IMR-90 (cell line): ENCODE results near the gene FMO4. TPM values are rescaled to one million over a fixed set of nuclear protein-coding genes. Genes with fewer than 3 reads are reported as not detected.

ENCODE experiments used
- ATAC-seq: fragments of 200-7000 bp; cut with Tn5 transposase; 2 replicates; pipeline ENCODE4 v1.9.1; 2020; ENCODE audit warnings: low read depth, mild to moderate bottlenecking, moderate library complexity
- BruUV-seq: library from RNA; stranded (reverse); fragments of 400-500 nt; replicated peaks from 2 replicates; lab custom pipeline; 2021; lab: Mats Ljungman, UMichigan
- CTCF ChIA-PET: fragments of 300-600 bp; formaldehyde crosslinking; extraction: SDS; loops from one replicate; lab custom pipeline; 2021; ENCODE audit warnings: antibody characterized with exemption; lab: Yijun Ruan, JAX
- POLR2A ChIA-PET: fragments of 300-600 bp; sonication (Branson Sonifier 250); formaldehyde crosslinking; loops from one replicate; lab custom pipeline; 2022; ENCODE audit warnings: antibody characterized with exemption; ENCODE audit not compliant: unreplicated experiment; lab: Charles Lee
- DNase-seq: peaks from one replicate; pipeline ENCODE4 v3.0.0; 2013
- H2AFZ ChIP-seq: replicated peaks from 2 replicates; pipeline ENCODE3; 2013; ENCODE audit warnings: low read length, mild to moderate bottlenecking; ENCODE audit not compliant: poor library complexity
- H2AK5ac ChIP-seq: 2 replicates; pipeline ENCODE4 v1.6.1; 2013; ENCODE audit warnings: low read depth, low read length, inconsistent platforms
- H2AK9ac ChIP-seq: replicated peaks from 2 replicates; pipeline ENCODE3; 2013; ENCODE audit warnings: mild to moderate bottlenecking, low read depth, low read length, moderate library complexity; ENCODE audit not compliant: poor library complexity
- H2BK120ac ChIP-seq: 2 replicates; pipeline ENCODE4 v1.6.1; 2013; ENCODE audit warnings: low read depth, low read length, inconsistent platforms
- H2BK15ac ChIP-seq: 3 replicates; pipeline ENCODE4 v1.6.1; 2013; ENCODE audit warnings: low read depth, low read length, inconsistent platforms
- H2BK20ac ChIP-seq: 2 replicates; pipeline ENCODE4 v1.6.1; 2013; ENCODE audit warnings: low read depth, mild to moderate bottlenecking, inconsistent platforms, low read length, moderate library complexity
- H2BK5ac ChIP-seq: 2 replicates; pipeline ENCODE4 v1.6.1; 2013; ENCODE audit warnings: mild to moderate bottlenecking, low read depth, low read length, inconsistent platforms; ENCODE audit not compliant: poor library complexity, severe bottlenecking
- H3K14ac ChIP-seq: replicated peaks from 2 replicates; pipeline ENCODE4 v1.6.1; 2013; ENCODE audit warnings: low read depth, low read length, inconsistent platforms
- H3K18ac ChIP-seq: 2 replicates; pipeline ENCODE4 v1.6.1; 2013; ENCODE audit warnings: low read depth, low read length, control low read depth
- H3K23ac ChIP-seq: 2 replicates; pipeline ENCODE4 v1.6.1; 2013; ENCODE audit warnings: low read depth, low read length, inconsistent platforms
- H3K27ac ChIP-seq: 2 replicates; pipeline ENCODE4 v1.5.1; 2013; ENCODE audit warnings: mild to moderate bottlenecking, control low read depth, low read length; ENCODE audit not compliant: insufficient read depth
- H3K27me3 ChIP-seq: 2 replicates; pipeline ENCODE4 v1.6.1; 2013; ENCODE audit warnings: low read length; ENCODE audit not compliant: control insufficient read depth, insufficient read depth
- H3K36me3 ChIP-seq: 2 replicates; pipeline ENCODE4 v1.6.1; 2013; ENCODE audit warnings: low read length, mixed read lengths; ENCODE audit not compliant: control insufficient read depth, insufficient read depth
- H3K4ac ChIP-seq: 2 replicates; pipeline ENCODE4 v1.6.1; 2013; ENCODE audit warnings: low read depth, low read length, inconsistent platforms
- H3K4me1 ChIP-seq: 2 replicates; pipeline ENCODE4 v1.6.1; 2013; ENCODE audit warnings: low read length, mixed read lengths; ENCODE audit not compliant: control insufficient read depth, insufficient read depth
- H3K4me2 ChIP-seq: 2 replicates; pipeline ENCODE4 v1.6.1; 2013; ENCODE audit warnings: low read depth, mild to moderate bottlenecking, control low read depth, low read length, moderate library complexity
- H3K4me3 ChIP-seq: 2 replicates; pipeline ENCODE4 v1.5.1; 2013; ENCODE audit warnings: low read depth, mild to moderate bottlenecking, control low read depth, low read length, moderate library complexity; ENCODE audit not compliant: insufficient read depth
- H3K56ac ChIP-seq: 2 replicates; pipeline ENCODE4 v1.6.1; 2013; ENCODE audit warnings: low read length, inconsistent platforms; ENCODE audit not compliant: insufficient read depth; ENCODE audit errors: extremely low read depth
- H3K79me1 ChIP-seq, 2 experiments: 2 replicates each; pipeline ENCODE4 v1.6.1; 2013; ENCODE audit warnings: low read length in 2 of 2, inconsistent platforms in 1 of 2, low read depth in 1 of 2
- H3K9ac ChIP-seq: 2 replicates; pipeline ENCODE4 v1.6.1; 2013; ENCODE audit warnings: low read depth, low read length, control low read depth
- H3K9me1 ChIP-seq: 2 replicates; pipeline ENCODE4 v1.6.1; 2013; ENCODE audit warnings: low read length, inconsistent platforms; ENCODE audit not compliant: insufficient read depth
- H3K9me3 ChIP-seq: 2 replicates; pipeline ENCODE4 v1.6.1; 2013; ENCODE audit warnings: low read length; ENCODE audit not compliant: control insufficient read depth, insufficient read depth
- H4K20me1 ChIP-seq: 2 replicates; pipeline ENCODE4 v1.6.1; 2013; ENCODE audit warnings: low read length, inconsistent platforms; ENCODE audit not compliant: insufficient read depth
- H4K5ac ChIP-seq: 2 replicates; pipeline ENCODE4 v1.6.1; 2013; ENCODE audit warnings: mild to moderate bottlenecking, low read depth, low read length, control low read depth
- H4K8ac ChIP-seq, 2 experiments: 2 replicates each; pipeline ENCODE4 v1.6.1; 2013; ENCODE audit warnings: low read depth in 2 of 2, low read length in 2 of 2, control low read depth in 1 of 2, inconsistent platforms in 1 of 2
- H4K91ac ChIP-seq: 2 replicates; pipeline ENCODE4 v1.6.1; 2013; ENCODE audit warnings: low read depth, low read length, inconsistent platforms; ENCODE audit not compliant: insufficient read depth
- FOS ChIP-seq: fragments of 150-350 bp; IDR thresholded peaks from 2 replicates; pipeline ENCODE4 v1.6.1; 2016; ENCODE audit warnings: low read depth, low read length
- MAFK ChIP-seq: IDR thresholded peaks from 2 replicates; pipeline ENCODE4 v1.6.1; 2012; ENCODE audit warnings: low read depth, low read length, improper control_type of control experiment
- RAD21 ChIP-seq: IDR thresholded peaks from 2 replicates; pipeline ENCODE4 v1.6.1; 2012; ENCODE audit warnings: low read length, improper control_type of control experiment
- RFX5 ChIP-seq: IDR thresholded peaks from 2 replicates; pipeline ENCODE4 v1.8.0; 2012; ENCODE audit warnings: low read depth, mild to moderate bottlenecking, low read length, moderate library complexity
- SMC3 ChIP-seq: fragments of 150-350 bp; IDR thresholded peaks from 2 replicates; pipeline ENCODE4 v1.6.1; 2016; ENCODE audit warnings: low read depth, mild to moderate bottlenecking, antibody characterized with exemption, low read length, moderate library complexity
- WGBS, 2 experiments: methylation state at CpG; one replicate each; pipeline versions ENCODE4 v1.1.5 to v1.1.7; 2013; ENCODE audit warnings: missing lambda C conversion rate in 2 of 2; ENCODE audit not compliant: insufficient read length in 1 of 2; ENCODE audit errors: extremely low coverage in 2 of 2; 5-methylcytosine and 5-hydroxymethylcytosine counted together
- dilution Hi-C: fragments of 300-500 bp; cut with HindIII; formaldehyde crosslinking; loops from one replicate; pipeline ENCODE4 v1.14.3; 2018; ENCODE audit warnings: low sequenced_read_pairs; ENCODE audit not compliant: unreplicated experiment
- in situ Hi-C: fragments of 300-500 bp; cut with MboI; formaldehyde crosslinking; loops from 3 replicates; pipeline ENCODE4 v1.14.3; 2019; ENCODE audit warnings: low sequenced_read_pairs, inconsistent platforms, mixed read lengths
- intact Hi-C: fragments of 100-400 bp; cut with micrococcal nuclease; formaldehyde crosslinking; loops from 2 replicates; pipeline ENCODE4 v1.10.0; 2022
- polyA plus RNA-seq, 3 experiments: library from polyadenylated mRNA; depleted of rRNA; stranded (reverse); fragments of >200 nt; gene quantifications; 2 replicates each; pipeline ENCODE4 v1.2.3, GENCODE V29; 2012; ENCODE audit warnings: low replicate concordance in 1 of 3
- total RNA-seq: library from RNA; depleted of rRNA; stranded (reverse); fragments of >200 nt; gene quantifications from 2 replicates; pipeline ENCODE4 v1.2.3, GENCODE V29; 2012
- TF ChIP-seq, protein P1 (sequence below): fragments of 150-350 bp; IDR thresholded peaks from 2 replicates; pipeline ENCODE4 v1.6.1; 2017; ENCODE audit warnings: mild to moderate bottlenecking, antibody characterized with exemption, low read length, low read depth
- TF ChIP-seq, protein P2 (sequence below): fragments of 150-350 bp; IDR thresholded peaks from 2 replicates; pipeline ENCODE4 v1.6.1; 2016; ENCODE audit warnings: low read depth, mild to moderate bottlenecking, low read length, moderate library complexity, borderline replicate concordance

The FMO4 gene
- total and polyA plus RNA-seq, 2 of the 4 experiments (the other 2 are of a cell fraction): 0.36 to 0.55 TPM

DNA sequence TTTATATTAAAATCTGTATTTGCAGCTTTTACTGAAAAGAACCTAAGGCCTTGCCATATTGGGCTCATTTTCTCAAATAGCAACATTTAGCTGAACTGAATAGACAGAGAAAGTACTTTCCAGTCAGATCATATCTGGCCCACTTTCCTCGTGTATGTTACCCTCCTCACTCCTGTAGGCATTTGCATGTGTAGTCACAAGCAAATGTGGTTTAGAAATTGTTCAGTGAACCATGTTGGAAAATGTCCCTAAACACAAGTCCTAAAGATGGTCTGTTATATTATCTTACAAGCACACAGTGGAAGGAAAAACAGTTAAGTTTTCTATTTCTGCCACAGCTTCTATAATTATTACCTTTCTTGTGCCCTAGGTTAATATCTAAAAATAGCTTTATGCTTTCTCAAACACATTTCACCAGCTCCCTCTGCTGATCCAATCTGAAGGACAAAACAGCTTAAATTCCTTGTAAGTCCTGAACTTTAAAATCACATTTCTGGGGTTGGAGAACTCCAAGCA, 606 bp upstream of the FMO4 start:
- no peak overlapping the region for H3K4me3 ChIP-seq
- ATAC-seq: no peak
- peak overlapping the region; percentile 19; the same call in 1 of the 2 replicates for H3K4me2 ChIP-seq

More for the DNA sequence above, 606 bp upstream of the FMO4 start:
- no peak overlapping the region for H2BK120ac ChIP-seq
- H3K36me3 ChIP-seq: no peaks in the 10 kb centered on the region
- no peak overlapping the region for H3K23ac ChIP-seq
- H2AK5ac ChIP-seq: no peak overlapping the region
- H2BK5ac ChIP-seq: no peak overlapping the region
- H4K20me1 ChIP-seq: no peaks in the 10 kb centered on the region
- POLR2A ChIA-PET: no interaction called here
- no peak overlapping the region for H3K9ac ChIP-seq
- no peak overlapping the region for H3K18ac ChIP-seq
- H3K9me3 ChIP-seq: no peaks in the 10 kb centered on the region
- H3K56ac ChIP-seq: no peak overlapping the region
- no peak overlapping the region for H3K14ac ChIP-seq
- no peak overlapping the region for H2AFZ ChIP-seq
- no peak for DNase-seq
- dilution Hi-C loops: no loop called here
- no peaks in the 10 kb centered on the region for H3K9me1 ChIP-seq
- H3K27me3 ChIP-seq: no peaks in the 10 kb centered on the region
- BruUV-seq: no TSS peak
- no peak overlapping the region for H2BK15ac ChIP-seq
- H2AK9ac ChIP-seq: no peak overlapping the region
- no peak overlapping the region for H3K27ac ChIP-seq
- H3K79me1 ChIP-seq: no peaks in the 10 kb centered on the region
- no peak overlapping the region for H2BK20ac ChIP-seq
- intact Hi-C loops: loop anchor here (2.0 to 5.0 kb wide), 5 partner anchors 63 to 231 kb away; no protein-coding TSS in a partner anchor
- no CpG with 5 or more reads among the region's 1 CpG for WGBS, 2 experiments
- no peak for TF ChIP-seq SMC3
- TF ChIP-seq, protein P1, sequence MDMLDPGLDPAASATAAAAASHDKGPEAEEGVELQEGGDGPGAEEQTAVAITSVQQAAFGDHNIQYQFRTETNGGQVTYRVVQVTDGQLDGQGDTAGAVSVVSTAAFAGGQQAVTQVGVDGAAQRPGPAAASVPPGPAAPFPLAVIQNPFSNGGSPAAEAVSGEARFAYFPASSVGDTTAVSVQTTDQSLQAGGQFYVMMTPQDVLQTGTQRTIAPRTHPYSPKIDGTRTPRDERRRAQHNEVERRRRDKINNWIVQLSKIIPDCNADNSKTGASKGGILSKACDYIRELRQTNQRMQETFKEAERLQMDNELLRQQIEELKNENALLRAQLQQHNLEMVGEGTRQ: no peak
- TF ChIP-seq MAFK: no peak
- TF ChIP-seq RFX5: no peak
- TF ChIP-seq RAD21: no peak
- no peak for TF ChIP-seq FOS
- TF ChIP-seq, protein P2, sequence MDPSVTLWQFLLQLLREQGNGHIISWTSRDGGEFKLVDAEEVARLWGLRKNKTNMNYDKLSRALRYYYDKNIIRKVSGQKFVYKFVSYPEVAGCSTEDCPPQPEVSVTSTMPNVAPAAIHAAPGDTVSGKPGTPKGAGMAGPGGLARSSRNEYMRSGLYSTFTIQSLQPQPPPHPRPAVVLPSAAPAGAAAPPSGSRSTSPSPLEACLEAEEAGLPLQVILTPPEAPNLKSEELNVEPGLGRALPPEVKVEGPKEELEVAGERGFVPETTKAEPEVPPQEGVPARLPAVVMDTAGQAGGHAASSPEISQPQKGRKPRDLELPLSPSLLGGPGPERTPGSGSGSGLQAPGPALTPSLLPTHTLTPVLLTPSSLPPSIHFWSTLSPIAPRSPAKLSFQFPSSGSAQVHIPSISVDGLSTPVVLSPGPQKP: no peak
- in situ Hi-C loops: no loop called here
- 0 out of 2 replicates have a peak, but pooled peaks cover 2% of the 10 kb centered on the region for H3K4me1 ChIP-seq
- H4K91ac ChIP-seq: no peak overlapping the region
- CTCF ChIA-PET: interaction anchor here (0.6 to 2.1 kb wide), 17 partner anchors 9 to 1386 kb away, joined by 3 to 26 read pairs (median 4); no protein-coding TSS in a partner anchor
- H4K8ac ChIP-seq: no peak overlapping the region
- H3K4ac ChIP-seq: no peak overlapping the region
- H4K5ac ChIP-seq: no peak overlapping the region
